ENCODE data around the gene MAOB.

Gene MAOB

DNA sequence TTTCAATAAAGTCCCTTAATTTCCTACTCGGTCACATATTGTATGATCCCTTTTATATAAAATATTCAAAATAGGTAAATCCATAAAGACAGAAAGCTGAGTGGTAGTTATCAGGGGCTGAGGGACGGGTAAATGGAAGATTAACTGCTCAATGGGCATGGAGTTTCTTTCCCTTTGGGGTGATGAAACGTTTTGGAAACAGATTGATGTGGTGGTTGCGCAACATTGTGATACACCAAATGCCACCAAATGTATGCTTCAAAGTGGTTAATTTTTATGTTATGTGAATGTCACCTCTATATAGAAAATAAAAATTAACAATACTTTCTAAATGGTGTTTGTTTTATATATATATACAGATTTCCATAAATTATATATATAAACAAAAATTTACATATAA is 15.0 kb upstream of the MAOB start:
- TF ChIP-seq, protein P1, sequence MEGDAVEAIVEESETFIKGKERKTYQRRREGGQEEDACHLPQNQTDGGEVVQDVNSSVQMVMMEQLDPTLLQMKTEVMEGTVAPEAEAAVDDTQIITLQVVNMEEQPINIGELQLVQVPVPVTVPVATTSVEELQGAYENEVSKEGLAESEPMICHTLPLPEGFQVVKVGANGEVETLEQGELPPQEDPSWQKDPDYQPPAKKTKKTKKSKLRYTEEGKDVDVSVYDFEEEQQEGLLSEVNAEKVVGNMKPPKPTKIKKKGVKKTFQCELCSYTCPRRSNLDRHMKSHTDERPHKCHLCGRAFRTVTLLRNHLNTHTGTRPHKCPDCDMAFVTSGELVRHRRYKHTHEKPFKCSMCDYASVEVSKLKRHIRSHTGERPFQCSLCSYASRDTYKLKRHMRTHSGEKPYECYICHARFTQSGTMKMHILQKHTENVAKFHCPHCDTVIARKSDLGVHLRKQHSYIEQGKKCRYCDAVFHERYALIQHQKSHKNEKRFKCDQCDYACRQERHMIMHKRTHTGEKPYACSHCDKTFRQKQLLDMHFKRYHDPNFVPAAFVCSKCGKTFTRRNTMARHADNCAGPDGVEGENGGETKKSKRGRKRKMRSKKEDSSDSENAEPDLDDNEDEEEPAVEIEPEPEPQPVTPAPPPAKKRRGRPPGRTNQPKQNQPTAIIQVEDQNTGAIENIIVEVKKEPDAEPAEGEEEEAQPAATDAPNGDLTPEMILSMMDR (IDR thresholded peaks at IDR 0.05; ENCODE audit: extremely low read depth, insufficient read depth, missing control alignments): no peak
- no peak for DNase-seq (ENCODE audit: low spot score)
- in situ Hi-C loops (cut with MboI; ENCODE audit: low pct_unique_long_range_greater_than_20kb, low sequenced_read_pairs, unreplicated experiment): no loop called here

- TF ChIP-seq, protein P1 (IDR thresholded peaks at IDR 0.05; ENCODE audit: extremely low read depth, insufficient read depth, missing control alignments): no peak
- in situ Hi-C loops (cut with MboI; ENCODE audit: low pct_unique_long_range_greater_than_20kb, low sequenced_read_pairs, unreplicated experiment): no loop called here
- DNase-seq (ENCODE audit: low spot score): no peak
Observed at GRCh38 chrX:43892336-43892870, 10.2 kb upstream of the MAOB start.

DNA sequence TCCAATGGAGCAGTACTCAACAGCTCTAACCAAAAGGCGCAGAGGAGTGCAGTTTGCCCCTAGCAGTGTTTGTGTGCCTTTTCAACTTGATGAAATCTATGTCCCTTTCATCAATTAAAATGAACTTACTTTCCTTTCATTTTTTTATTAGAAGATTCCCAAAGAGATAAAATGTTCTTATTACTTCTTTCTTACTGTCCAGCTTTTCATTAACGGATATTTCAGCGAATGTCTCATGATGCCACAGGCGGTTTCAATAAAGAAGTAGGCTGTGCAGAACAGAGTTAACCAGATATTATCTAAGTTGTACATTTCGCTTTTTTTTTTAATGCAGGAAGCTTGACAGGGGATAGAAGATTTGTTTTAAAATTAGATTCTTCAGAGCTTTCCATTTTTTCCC is 3.4 kb upstream of the MAOB start:
- TF ChIP-seq, protein P1 (IDR thresholded peaks at IDR 0.05; ENCODE audit: extremely low read depth, insufficient read depth, missing control alignments): no peak
- DNase-seq (ENCODE audit: low spot score): no peak
- in situ Hi-C loops (cut with MboI; ENCODE audit: low pct_unique_long_range_greater_than_20kb, low sequenced_read_pairs, unreplicated experiment): no loop called here

GRCh38 chrX:43881410-43882293 is 598 bp downstream of the MAOB start:
- in situ Hi-C loops (cut with MboI; ENCODE audit: low pct_unique_long_range_greater_than_20kb, low sequenced_read_pairs, unreplicated experiment): no loop called here
- TF ChIP-seq, protein P1 (IDR thresholded peaks at IDR 0.05; ENCODE audit: extremely low read depth, insufficient read depth, missing control alignments): no peak
- no peak for DNase-seq (ENCODE audit: low spot score)

- TF ChIP-seq, protein P1 (IDR thresholded peaks at IDR 0.05; ENCODE audit: extremely low read depth, insufficient read depth, missing control alignments): no peak
- DNase-seq (ENCODE audit: low spot score): no peak
- in situ Hi-C loops (cut with MboI; ENCODE audit: low pct_unique_long_range_greater_than_20kb, low sequenced_read_pairs, unreplicated experiment): no loop called here
Observed at GRCh38 chrX:43880425-43880824, 1.8 kb downstream of the MAOB start.

GRCh38 chrX:43878906-43879526 is 3.2 kb downstream of the MAOB start:
- TF ChIP-seq, protein P1 (IDR thresholded peaks at IDR 0.05; ENCODE audit: extremely low read depth, insufficient read depth, missing control alignments): no peak
- in situ Hi-C loops (cut with MboI; ENCODE audit: low pct_unique_long_range_greater_than_20kb, low sequenced_read_pairs, unreplicated experiment): no loop called here
- DNase-seq (ENCODE audit: low spot score): no peak
